HG02981 (cell line): ENCODE results near the gene ST3GAL6.
A peak's percentile ranks its signal among the peaks of the same experiment; 100 is the strongest.

Experiments
- ATAC-seq: cut with Tn5 transposase; IDR thresholded peaks from one replicate; pipeline ENCODE4 v1.9.1; 2021; ENCODE audit warnings: mild to moderate bottlenecking, moderate library complexity; ENCODE audit not compliant: unreplicated experiment

Gene ST3GAL6

GRCh38 chr3:98739266-98739665 is 23.9 kb upstream of the ST3GAL6 start:
- no peak for ATAC-seq

- ATAC-seq: no peak
These were observed 22.8 kb upstream of the ST3GAL6 start for GRCh38 chr3:98740324-98740723.

- ATAC-seq: no peak
These were observed 21.9 kb upstream of the ST3GAL6 start for GRCh38 chr3:98741121-98741716.

- no peak for ATAC-seq
These were observed 20.1 kb upstream of the ST3GAL6 start for GRCh38 chr3:98743071-98743470.

- no peak for ATAC-seq
These were observed 18.9 kb upstream of the ST3GAL6 start for GRCh38 chr3:98744283-98744682.

GRCh38 chr3:98745718-98746117 is 17.4 kb upstream of the ST3GAL6 start:
- no peak for ATAC-seq

- ATAC-seq: no peak
These were observed 17.0 kb upstream of the ST3GAL6 start for GRCh38 chr3:98746122-98746521.

GRCh38 chr3:98746882-98747281 is 16.3 kb upstream of the ST3GAL6 start:
- ATAC-seq: no peak

- ATAC-seq: no peak
These were observed 12.7 kb upstream of the ST3GAL6 start for GRCh38 chr3:98750276-98750919.

GRCh38 chr3:98754483-98754882 is 8.7 kb upstream of the ST3GAL6 start:
- no peak for ATAC-seq

- ATAC-seq: no peak
These were observed 7.5 kb upstream of the ST3GAL6 start for GRCh38 chr3:98755601-98756000.

GRCh38 chr3:98759629-98760028 is 3.5 kb upstream of the ST3GAL6 start:
- ATAC-seq: no peak

GRCh38 chr3:98761643-98762229 is 1.4 kb upstream of the ST3GAL6 start:
- ATAC-seq: no peak

- no peak for ATAC-seq
These were observed 779 bp downstream of the ST3GAL6 start for GRCh38 chr3:98763819-98764418.

- no peak for ATAC-seq
These were observed 1.3 kb downstream of the ST3GAL6 start for GRCh38 chr3:98764472-98764884.

GRCh38 chr3:98765721-98766120 is 2.6 kb downstream of the ST3GAL6 start:
- ATAC-seq: no peak

GRCh38 chr3:98766924-98767323 is 3.8 kb downstream of the ST3GAL6 start:
- no peak for ATAC-seq

GRCh38 chr3:98768961-98769360 is 5.8 kb downstream of the ST3GAL6 start:
- no peak for ATAC-seq

GRCh38 chr3:98769448-98769847 is 6.3 kb downstream of the ST3GAL6 start:
- ATAC-seq: no peak

GRCh38 chr3:98770261-98771039 is 7.3 kb downstream of the ST3GAL6 start:
- ATAC-seq: peak; percentile 70

GRCh38 chr3:98772022-98772421 is 8.9 kb downstream of the ST3GAL6 start:
- no peak for ATAC-seq
